ENCODE measurements around the gene KCNAB1.

- TF ChIP-seq CTCF (conservative IDR thresholded peaks at IDR 0.05) (no peak), EZH2 (IDR thresholded peaks at IDR 0.05; ENCODE audit: low read depth) (no peak)
These were observed 113.5 kb downstream of the KCNAB1 start for GRCh38 chr3:156233876-156234275.

All from PC-9 (cell line).